ENCODE results near the gene SMS.

- TF ChIP-seq, protein P1, sequence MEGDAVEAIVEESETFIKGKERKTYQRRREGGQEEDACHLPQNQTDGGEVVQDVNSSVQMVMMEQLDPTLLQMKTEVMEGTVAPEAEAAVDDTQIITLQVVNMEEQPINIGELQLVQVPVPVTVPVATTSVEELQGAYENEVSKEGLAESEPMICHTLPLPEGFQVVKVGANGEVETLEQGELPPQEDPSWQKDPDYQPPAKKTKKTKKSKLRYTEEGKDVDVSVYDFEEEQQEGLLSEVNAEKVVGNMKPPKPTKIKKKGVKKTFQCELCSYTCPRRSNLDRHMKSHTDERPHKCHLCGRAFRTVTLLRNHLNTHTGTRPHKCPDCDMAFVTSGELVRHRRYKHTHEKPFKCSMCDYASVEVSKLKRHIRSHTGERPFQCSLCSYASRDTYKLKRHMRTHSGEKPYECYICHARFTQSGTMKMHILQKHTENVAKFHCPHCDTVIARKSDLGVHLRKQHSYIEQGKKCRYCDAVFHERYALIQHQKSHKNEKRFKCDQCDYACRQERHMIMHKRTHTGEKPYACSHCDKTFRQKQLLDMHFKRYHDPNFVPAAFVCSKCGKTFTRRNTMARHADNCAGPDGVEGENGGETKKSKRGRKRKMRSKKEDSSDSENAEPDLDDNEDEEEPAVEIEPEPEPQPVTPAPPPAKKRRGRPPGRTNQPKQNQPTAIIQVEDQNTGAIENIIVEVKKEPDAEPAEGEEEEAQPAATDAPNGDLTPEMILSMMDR (IDR thresholded peaks at IDR 0.05) = no peak
- TF ChIP-seq POLR2A (IDR thresholded peaks at IDR 0.05) (no peak), EP300 (IDR thresholded peaks at IDR 0.05) (no peak)
Observed at GRCh38 chrX:22035236-22035635, 94.7 kb downstream of the SMS start.

All from stomach (tissue), 4 donors.